GM21381 (cell line): ENCODE results near the gene MMP26.
A peak's percentile ranks its signal among the peaks of the same experiment; 100 is the strongest.

Experiments
- ATAC-seq: cut with Tn5 transposase; IDR thresholded peaks from one replicate; pipeline ENCODE4 v1.9.1; 2021; ENCODE audit warnings: mild to moderate bottlenecking, moderate library complexity; ENCODE audit not compliant: unreplicated experiment

MMP26 gene

GRCh38 chr11:4704054-4704789 lies at the start of gene MMP26:
TSS of gene MMP26 (plus strand) at chr11:4704784.
- ATAC-seq: peak; percentile 57

DNA sequence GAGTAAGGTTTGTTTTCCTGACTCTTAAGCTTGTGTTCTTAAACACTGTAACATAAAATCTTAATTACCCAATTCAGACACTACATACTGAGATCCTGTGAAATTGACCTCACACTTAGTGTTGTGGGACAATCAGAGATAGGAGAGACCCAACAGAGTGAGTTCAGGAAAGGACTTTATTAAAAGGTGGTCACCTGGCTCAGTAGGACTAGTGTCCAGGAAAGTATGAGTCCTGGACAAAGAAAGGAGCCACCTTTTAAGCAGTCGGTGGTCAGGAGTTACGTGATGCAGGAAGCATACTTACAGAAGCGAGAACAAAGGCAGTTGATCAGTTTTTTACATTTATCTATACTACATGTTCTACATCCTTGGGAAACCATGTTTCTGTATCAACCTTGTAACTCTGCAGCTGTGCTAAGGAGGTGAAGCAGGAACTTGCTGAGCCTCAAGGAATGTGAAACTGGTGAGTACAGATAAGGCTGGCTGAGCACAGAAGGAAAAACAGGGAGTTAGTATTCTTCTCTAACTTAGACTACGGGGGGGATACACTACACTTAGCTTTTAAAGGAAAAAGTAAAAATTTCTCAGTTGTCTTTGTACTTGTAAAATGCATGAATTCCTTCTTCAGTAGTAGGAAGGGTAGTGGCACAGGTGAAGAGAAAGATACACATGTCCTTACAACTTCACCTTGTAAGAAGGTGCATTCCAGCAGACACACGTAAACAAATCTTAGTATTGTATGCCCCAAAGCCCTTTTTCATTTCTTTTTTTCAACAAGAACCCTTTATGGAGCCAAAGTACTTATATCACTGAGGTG lies 45.7 kb upstream of the MMP26 start:
- ATAC-seq: no peak

DNA sequence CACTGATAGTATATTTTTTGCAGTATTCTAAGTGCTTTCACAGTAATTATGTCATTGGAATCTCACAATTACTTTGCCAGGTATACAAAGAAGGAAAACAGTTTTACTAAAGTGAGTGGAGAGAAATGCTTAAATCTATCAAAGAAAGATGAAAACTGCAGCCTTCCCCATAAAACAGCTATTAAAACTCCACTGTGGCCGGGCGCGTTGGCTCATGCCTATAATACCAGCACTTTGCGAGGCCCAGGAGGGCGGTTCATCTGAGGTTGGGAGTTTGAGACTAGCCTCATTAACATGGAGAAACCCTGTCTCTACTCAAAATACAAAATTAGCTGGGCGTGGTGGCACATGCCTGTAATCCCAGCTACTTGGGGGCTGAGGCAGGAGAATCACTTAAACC lies 41.7 kb upstream of the MMP26 start:
- no peak for ATAC-seq

GRCh38 chr11:4664183-4664582 lies 40.4 kb upstream of the MMP26 start:
- no peak for ATAC-seq

GRCh38 chr11:4664786-4665185 lies 39.8 kb upstream of the MMP26 start:
- no peak for ATAC-seq

DNA sequence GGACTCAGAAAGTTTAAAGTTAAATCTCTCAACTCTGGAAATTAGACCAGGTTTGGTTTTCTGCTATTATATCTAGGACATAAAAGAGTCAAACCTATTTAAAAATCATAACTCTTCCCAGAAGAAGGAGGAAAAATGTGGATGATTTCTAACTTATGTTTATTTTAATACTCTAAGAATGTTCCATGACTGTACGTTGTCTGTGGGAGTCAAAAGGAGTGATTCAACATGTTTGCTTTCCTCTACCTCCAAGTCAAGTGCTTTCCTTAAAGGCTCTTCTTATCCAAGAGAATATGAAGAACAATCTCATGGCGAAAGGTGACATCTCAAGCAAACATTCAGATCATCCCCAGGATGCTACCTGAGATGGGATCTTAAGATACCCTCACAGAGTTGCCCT lies 39.2 kb upstream of the MMP26 start:
- no peak for ATAC-seq

DNA sequence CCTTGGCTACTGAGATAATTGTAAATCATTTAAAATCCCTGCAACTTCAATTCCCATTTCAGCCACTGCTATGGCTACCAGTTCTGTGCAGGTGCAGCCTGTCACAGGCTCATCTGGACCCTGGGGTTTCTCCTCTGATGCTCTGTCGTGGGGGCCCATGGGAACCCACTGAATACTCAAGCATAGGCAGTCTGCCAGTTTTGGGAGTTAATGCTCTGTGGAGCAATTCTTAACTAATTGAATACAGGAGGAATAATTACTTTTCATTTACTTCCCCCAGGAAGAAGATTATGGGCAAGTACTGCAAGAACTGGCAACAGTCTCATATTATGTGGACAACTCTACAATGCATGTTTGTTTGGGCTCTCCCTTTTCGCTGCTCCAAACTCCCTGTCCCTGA lies 32.8 kb upstream of the MMP26 start:
- ATAC-seq: no peak

DNA sequence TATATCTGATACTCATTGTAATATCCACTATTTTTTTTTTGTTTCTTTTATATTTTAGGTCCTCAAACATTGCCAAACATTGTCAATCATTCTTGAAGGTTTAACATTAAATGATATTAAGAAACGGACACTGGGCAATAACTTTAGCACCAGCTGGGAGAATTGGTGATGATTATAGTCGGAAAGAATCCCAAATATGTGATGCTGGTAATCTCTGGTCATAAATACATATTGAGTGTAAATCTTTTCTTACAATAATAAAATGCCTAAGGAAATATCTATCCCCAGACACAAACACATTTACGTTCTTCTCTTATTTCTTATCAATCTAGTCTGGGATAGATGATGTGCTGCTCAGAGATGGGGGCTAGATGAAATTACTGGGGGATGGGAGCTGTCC lies 32.1 kb upstream of the MMP26 start:
- no peak for ATAC-seq

GRCh38 chr11:4673781-4674180 lies 30.8 kb upstream of the MMP26 start:
- ATAC-seq: no peak

- ATAC-seq: no peak
These were observed 26.6 kb upstream of the MMP26 start for GRCh38 chr11:4677948-4678347.

DNA sequence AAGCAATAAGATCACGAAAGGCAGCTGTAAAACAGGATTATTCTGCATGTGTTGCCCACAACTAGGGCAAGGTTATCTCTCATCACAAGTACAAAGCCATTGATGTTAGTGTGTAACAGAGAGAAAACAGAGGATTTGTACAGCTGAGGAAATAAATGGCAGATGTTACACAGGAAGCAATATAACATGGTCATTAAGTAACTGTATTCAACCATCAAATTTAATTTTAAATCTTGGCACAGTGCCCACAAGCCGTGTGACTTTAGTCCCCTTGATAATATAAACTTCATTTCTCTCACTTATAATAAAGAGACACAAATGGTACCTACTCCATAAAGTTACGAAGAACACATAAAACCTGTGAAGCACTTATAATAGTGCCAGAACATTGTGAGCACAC lies 24.2 kb upstream of the MMP26 start:
- ATAC-seq: no peak

GRCh38 chr11:4682623-4683419 lies 21.8 kb upstream of the MMP26 start:
- ATAC-seq: no peak

DNA sequence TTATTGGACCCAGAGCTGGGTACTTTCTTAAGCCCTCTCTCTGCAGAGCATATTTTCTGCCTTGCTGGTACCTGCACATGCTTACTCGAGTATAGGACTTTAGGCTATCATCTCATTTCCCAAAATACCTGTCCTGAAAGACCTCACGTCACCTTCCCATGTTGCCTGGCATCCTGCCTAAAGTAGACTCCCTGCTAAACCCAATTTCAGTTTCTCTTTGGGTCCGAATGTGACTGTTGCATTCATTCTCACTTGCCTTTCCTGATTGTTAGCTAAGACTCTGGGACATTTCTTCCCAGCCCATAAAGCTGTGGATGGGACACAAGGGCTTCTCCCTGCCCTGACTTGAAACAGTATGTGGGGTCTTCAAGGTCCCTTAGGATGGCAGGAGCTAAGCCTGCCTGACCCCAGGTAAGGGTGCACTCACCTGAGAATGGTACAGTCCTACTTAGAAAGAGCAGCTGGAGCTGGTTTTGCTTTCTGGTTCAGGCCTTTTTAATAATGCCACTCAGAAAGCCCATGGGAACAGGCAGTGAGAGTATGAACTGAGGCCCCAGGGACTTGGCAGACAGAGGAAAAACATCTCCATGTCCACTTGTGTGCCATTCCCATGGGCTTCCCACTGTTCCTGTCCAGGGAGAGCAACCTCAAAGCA lies 19.8 kb upstream of the MMP26 start:
- no peak for ATAC-seq

DNA sequence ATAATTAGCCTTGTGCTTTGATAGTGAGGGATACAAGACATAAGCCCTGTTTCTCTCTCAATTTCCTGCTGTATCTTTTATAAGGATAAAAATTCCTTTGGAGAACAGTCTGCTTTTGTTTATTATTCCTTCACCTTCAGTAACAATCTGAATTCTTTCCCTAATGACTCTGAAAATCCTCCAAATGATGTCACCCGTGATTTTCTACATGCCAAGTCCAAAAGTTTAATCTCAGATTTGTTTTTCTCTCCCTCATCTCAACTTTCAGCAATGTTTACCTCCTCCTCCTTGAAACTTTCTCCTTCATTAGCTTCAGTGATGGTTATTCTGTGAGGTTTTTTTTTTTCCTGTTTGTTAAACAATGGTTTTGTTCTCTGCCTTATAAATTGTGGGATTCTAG lies 9.1 kb upstream of the MMP26 start:
- no peak for ATAC-seq

DNA sequence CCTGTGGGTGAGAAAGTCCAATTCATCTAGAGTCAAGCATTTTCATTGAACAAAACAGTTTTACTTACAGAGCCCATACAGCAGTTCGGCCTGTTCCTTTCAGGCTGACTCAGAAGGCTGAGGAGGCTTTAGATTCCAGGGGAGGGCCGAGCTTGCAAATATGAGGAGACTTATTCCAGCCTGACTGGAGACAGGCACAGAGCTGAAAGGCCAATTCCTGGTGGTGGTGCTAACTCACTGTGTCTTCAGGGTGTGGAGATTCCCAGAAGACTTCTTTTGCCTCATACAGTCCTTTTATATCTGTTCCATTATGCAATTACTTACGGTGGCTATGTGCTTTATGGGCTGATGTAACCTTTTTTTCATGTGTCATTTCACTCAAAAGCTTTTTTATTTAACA lies 7.0 kb upstream of the MMP26 start, which contains the start of gene OR51E2:
OR51E2 (minus strand) TSS at position 269 of the 400 bp plus-strand sequence. CDS start 15,142 bp downstream, outside the sequence.
- no peak for ATAC-seq

DNA sequence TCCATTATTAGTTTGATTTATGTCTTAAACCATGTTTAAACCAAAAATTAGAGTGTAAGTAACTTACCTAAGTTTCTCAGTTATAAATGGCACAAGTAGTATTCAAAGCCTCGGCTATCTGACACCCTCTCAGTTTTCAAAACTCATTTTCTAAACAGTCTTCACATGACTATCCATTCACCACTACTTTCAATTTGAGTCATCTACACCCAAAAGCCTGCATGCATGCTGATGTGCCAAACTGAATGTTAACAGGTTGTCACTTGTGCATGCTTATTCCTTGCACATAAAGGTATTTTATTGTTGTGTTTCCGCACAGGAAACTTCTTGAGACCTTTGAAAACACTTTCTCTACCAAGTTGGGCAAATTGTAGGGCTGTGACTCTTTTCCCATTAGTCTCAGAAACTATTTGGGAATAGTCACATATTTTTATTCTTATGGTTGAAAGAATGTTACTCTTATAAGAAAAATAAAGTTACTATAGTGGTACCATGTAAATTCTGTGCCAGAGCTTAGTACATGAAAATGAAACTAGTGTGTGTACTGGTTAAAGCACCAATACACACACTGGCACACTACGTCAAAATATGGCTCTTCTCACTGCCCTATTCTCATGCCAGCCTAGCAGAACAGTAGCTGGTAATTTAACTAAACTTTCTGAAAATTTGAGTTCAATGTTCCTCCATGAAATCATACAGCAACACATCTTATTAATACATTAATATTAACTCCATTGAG lies 4.7 kb upstream of the MMP26 start:
- peak; percentile 88 for ATAC-seq

DNA sequence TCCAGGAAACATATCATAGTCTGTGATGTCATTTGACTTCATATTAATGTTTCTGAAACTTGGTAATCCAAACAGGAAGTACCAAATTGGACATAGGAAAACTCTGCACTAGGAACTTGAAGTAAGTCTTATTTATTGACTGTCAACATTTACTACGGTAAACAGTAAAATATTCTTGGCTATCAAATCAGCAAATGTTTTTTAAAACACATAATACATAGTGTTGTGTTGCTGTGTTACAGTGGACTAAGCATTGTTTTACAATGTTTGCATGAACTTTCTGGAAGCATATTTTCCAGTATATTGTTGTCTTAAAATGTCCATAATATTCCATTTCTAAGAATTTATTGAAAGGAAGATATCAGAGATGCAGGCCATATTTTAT lies 4.2 kb upstream of the MMP26 start:
- no peak for ATAC-seq

GRCh38 chr11:4704790-4705334 lies 278 bp downstream of the MMP26 start:
- ATAC-seq: no peak

DNA sequence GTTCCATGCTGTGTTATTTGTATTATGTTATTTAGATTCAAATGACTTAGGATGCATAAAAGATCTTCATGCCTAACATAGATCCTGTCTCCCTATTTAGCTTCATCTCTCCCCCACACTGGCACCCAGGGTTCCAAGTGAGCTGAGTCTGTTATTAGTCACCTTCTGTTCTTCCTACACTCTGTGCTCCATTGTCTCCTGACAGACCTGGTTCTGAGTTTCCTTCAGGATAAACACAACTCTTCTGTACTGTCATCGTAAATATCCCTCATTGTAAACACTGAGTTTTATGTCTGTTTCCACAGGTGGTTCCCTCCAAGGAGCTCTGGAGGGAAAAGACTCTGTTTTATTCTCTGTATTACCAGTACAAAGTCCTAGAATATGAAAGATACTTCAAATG lies 8.7 kb downstream of the MMP26 start:
- ATAC-seq: no peak

DNA sequence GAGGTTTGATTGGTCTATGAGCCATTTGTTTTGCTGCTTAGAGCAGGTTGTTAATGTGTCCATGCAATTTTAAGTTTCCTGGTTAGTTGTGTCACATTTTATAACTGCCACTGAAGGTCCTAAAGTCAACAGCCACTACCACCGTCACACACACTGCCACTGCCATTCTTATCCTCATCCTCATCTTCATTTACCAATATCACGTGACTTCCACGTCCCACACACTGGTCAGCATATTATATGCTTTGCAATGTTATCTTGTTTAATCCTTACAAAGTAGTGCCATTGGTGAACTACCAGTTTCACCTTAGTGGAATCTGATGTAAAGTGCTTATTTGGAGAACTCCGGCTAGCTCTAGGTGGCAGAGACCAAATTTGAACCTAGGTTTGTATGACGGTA lies 9.7 kb downstream of the MMP26 start:
- no peak for ATAC-seq
